ENCODE results near the gene SERPINB4. TPM values are rescaled to one million over a fixed set of nuclear protein-coding genes. Genes with fewer than 3 reads are reported as not detected.

Gene SERPINB4
- total RNA-seq, 2 experiments from 2014 or later = not detected

DNA sequence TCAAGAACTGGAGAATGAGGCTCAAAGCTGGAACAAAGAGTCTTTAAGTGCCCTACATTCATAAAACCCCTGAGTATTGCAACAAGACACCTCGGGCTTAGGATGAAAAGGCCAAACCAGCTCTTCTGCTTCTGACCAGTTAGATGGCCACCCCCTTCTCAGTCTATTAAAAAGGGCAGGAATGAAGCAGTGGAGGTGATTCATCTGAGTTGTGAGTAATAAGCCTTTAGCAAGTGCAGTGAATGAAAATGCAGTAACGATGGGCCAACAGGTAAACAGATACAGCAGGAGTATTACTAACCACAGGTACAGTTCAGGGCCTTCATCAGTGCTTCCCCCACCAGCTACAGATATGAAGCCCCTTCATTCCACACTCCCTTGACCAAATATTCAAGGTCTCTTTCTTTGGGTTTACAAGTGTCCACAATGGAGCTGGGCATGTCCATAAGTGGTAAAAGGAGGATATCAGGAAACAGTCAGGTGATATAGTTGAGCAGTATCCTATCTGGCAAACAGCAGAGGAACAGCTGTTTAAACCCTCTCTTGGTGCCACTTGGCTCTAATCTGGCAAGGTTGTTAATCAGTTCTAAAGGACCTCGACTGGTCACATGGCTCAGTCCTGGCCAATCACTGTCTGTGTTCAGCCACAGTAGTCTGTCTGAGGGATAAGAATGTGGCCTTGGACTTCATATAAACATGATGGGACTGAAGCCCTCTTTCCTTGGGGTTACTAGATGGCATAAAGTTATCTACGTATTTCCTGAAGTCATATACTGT is 39.1 kb downstream of the SERPINB4 start:
- H3K4me3 Mint-ChIP-seq = no peak overlapping the region
- intact Hi-C loops (cut with DNase I, micrococcal nuclease) = no loop called here
- H3K9me3 Mint-ChIP-seq = no peaks in the 10 kb centered on the region
- DNase-seq (no peak), ATAC-seq (ENCODE audit: poor library complexity) (no peak)
- H3K4me1 ChIP-seq (ENCODE audit: insufficient read depth, low read length) = no peaks in the 10 kb centered on the region
- no peaks in the 10 kb centered on the region for H3K36me3 ChIP-seq (ENCODE audit: insufficient read depth, low read length)
- ChIA-PET CTCF (no interaction called here), POLR2A (no interaction called here)
- no peak overlapping the region for H3K27ac Mint-ChIP-seq
- peaks cover 0 to 3% of the 10 kb centered on the region in 2 experiments for H3K9me3 ChIP-seq (ENCODE audit: control insufficient read depth in 1 of 2, insufficient read depth in 1 of 2, low read length in 2 of 2)
- TF ChIP-seq, protein P1, sequence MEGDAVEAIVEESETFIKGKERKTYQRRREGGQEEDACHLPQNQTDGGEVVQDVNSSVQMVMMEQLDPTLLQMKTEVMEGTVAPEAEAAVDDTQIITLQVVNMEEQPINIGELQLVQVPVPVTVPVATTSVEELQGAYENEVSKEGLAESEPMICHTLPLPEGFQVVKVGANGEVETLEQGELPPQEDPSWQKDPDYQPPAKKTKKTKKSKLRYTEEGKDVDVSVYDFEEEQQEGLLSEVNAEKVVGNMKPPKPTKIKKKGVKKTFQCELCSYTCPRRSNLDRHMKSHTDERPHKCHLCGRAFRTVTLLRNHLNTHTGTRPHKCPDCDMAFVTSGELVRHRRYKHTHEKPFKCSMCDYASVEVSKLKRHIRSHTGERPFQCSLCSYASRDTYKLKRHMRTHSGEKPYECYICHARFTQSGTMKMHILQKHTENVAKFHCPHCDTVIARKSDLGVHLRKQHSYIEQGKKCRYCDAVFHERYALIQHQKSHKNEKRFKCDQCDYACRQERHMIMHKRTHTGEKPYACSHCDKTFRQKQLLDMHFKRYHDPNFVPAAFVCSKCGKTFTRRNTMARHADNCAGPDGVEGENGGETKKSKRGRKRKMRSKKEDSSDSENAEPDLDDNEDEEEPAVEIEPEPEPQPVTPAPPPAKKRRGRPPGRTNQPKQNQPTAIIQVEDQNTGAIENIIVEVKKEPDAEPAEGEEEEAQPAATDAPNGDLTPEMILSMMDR (IDR thresholded peaks at IDR 0.05) = no peak
- H3K4me1 Mint-ChIP-seq (ENCODE audit: low read depth) = no peaks in the 10 kb centered on the region
- H3K27ac ChIP-seq (ENCODE audit: low read depth in 1 of 2, low read length in 2 of 2) = no peak overlapping the region
- no peaks in the 10 kb centered on the region for H3K36me3 Mint-ChIP-seq (ENCODE audit: low read depth)
- peaks cover 7% of the 10 kb centered on the region for H3K27me3 Mint-ChIP-seq
- H3K27me3 ChIP-seq (ENCODE audit: control insufficient read depth in 1 of 2, insufficient read depth in 2 of 2, low read length in 2 of 2) = no peaks in the 10 kb centered on the region
- H3K4me3 ChIP-seq (ENCODE audit: low read length) = no peak overlapping the region

DNA sequence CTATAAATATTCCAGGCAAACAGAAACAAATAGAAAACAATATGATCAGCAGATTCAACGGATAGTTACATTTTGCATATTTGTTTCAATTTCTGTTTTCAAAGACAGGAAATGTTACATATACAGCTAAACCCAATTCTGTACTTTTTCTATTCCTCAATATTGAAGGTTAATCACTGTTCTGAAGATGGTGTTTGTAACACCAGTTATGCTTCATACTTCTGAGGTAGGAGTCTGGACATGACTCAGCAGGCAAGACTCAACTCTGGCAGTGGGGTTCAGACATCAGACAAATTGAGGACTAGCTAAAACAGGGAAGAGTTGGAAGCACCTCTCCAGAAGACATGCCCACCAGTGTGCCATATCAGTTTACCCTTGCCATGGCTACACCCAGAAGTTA is 40.3 kb downstream of the SERPINB4 start:
- no peaks in the 10 kb centered on the region for H3K36me3 Mint-ChIP-seq (ENCODE audit: low read depth)
- ChIA-PET CTCF (interaction anchor here (0.6 kb wide), 1 partner anchor 75 kb away, joined by 3 read pairs; no protein-coding TSS in a partner anchor), POLR2A (no interaction called here)
- H3K4me1 Mint-ChIP-seq (ENCODE audit: low read depth) = no peaks in the 10 kb centered on the region
- no peak for ATAC-seq (ENCODE audit: poor library complexity)
- Histone ChIP-seq H3K9me3 (ENCODE audit: control insufficient read depth in 1 of 2, insufficient read depth in 1 of 2, low read length in 2 of 2) (peaks cover 0 to 3% of the 10 kb centered on the region in 2 experiments), H3K36me3 (ENCODE audit: insufficient read depth, low read length) (no peaks in the 10 kb centered on the region), H3K4me1 (ENCODE audit: insufficient read depth, low read length) (no peaks in the 10 kb centered on the region), H3K4me3 (ENCODE audit: low read length) (no peak overlapping the region), H3K27ac (ENCODE audit: low read depth in 1 of 2, low read length in 2 of 2) (no peak overlapping the region), H3K27me3 (ENCODE audit: control insufficient read depth in 1 of 2, insufficient read depth in 2 of 2, low read length in 2 of 2) (no peaks in the 10 kb centered on the region)
- H3K27me3 Mint-ChIP-seq = peaks cover 7% of the 10 kb centered on the region
- TF ChIP-seq, protein P1 (IDR thresholded peaks at IDR 0.05) = no peak
- H3K4me3 Mint-ChIP-seq = no peak overlapping the region
- no peaks in the 10 kb centered on the region for H3K9me3 Mint-ChIP-seq
- H3K27ac Mint-ChIP-seq = no peak overlapping the region
- peak in 1 of 14 experiments; percentile 15 for DNase-seq
- intact Hi-C loops (cut with DNase I, micrococcal nuclease) = no loop called here

DNA sequence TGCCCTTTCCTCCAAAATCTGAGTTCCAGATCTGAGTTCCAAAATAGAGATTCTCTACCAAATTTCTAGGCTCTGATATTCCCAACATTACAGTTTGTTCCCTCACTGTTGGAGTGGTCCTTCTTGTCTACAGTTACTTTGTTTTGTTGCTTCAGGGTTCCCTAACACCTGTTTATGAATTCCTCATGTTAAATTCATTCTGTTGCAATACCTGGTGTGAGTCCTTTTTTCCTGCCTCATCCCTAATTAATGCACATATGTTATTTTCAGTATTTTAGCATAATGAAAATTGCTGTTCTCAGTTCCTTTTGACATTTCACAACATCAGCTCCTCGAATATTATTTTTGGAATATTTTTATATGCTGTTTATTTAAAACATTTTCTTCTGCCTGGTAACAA is 40.7 kb downstream of the SERPINB4 start:
- DNase-seq = no peak
- Histone ChIP-seq H3K27me3 (ENCODE audit: control insufficient read depth in 1 of 2, insufficient read depth in 2 of 2, low read length in 2 of 2) (no peaks in the 10 kb centered on the region), H3K9me3 (ENCODE audit: control insufficient read depth in 1 of 2, insufficient read depth in 1 of 2, low read length in 2 of 2) (peaks cover 0 to 3% of the 10 kb centered on the region in 2 experiments), H3K4me1 (ENCODE audit: insufficient read depth, low read length) (no peaks in the 10 kb centered on the region), H3K4me3 (ENCODE audit: low read length) (no peak overlapping the region), H3K27ac (ENCODE audit: low read depth in 1 of 2, low read length in 2 of 2) (no peak overlapping the region), H3K36me3 (ENCODE audit: insufficient read depth, low read length) (no peaks in the 10 kb centered on the region)
- POLR2A ChIA-PET = no interaction called here
- no peak overlapping the region for H3K4me3 Mint-ChIP-seq
- no peaks in the 10 kb centered on the region for H3K9me3 Mint-ChIP-seq
- intact Hi-C loops (cut with DNase I, micrococcal nuclease) = no loop called here
- no peak overlapping the region for H3K27ac Mint-ChIP-seq
- H3K36me3 Mint-ChIP-seq (ENCODE audit: low read depth) = no peaks in the 10 kb centered on the region
- CTCF ChIA-PET = interaction anchor here (0.6 kb wide), 1 partner anchor 76 kb away, joined by 3 read pairs; no protein-coding TSS in a partner anchor
- no peak for ATAC-seq (ENCODE audit: poor library complexity)
- H3K27me3 Mint-ChIP-seq = peaks cover 7% of the 10 kb centered on the region
- no peaks in the 10 kb centered on the region for H3K4me1 Mint-ChIP-seq (ENCODE audit: low read depth)
- TF ChIP-seq, protein P1 (IDR thresholded peaks at IDR 0.05) = no peak

Measured in CD4-positive, alpha-beta T cell (primary cell).